ENCODE data around the gene TRPM8. TPM values are rescaled to one million over a fixed set of nuclear protein-coding genes. Genes with fewer than 3 reads are reported as not detected.

Gene TRPM8
- total and polyA plus RNA-seq, 5 donors from 2014 or later = not detected

DNA sequence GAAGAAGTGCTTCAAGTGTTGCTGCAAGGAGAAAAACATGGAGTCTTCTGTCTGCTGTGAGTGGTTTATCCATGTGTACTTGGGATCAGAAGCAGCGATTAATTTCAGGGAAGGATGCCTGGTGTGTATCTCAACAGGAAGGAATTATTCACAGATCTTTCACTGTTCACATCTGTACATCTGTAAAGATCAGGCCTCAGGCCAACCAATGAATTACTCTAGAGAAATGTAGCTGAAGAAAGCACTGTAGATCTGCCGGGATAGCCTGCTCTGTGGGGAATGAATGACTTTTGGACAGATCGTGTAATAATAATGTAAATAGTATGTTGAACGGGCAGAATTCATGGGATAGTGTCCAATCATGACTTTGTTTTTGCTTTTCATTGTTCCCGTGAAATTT, 79.3 kb downstream of the TRPM8 start:
- no peaks in the 10 kb centered on the region for H3K27me3 ChIP-seq (ENCODE audit: control insufficient read depth, insufficient read depth, low read length)
- no peak for DNase-seq
- Mint-ChIP-seq H3K27ac (peak overlapping the region in 1 of 3 donors; percentile 69), H3K4me1 (peaks cover 8 to 19% (median 14%) of the 10 kb centered on the region in 4 donors), H3K9me3 (no peaks in the 10 kb centered on the region), H3K4me3 (no peak overlapping the region), H3K36me3 (no peaks in the 10 kb centered on the region), H3K27me3 (peaks cover 4% of the 10 kb centered on the region)
- H3K36me3 ChIP-seq (ENCODE audit: control insufficient read depth, insufficient read depth, low read length) = no peaks in the 10 kb centered on the region
- no peak overlapping the region for H3K27ac ChIP-seq (ENCODE audit: insufficient read depth, low read length, poor library complexity, severe bottlenecking)
- peaks cover 9% of the 10 kb centered on the region for H3K4me1 ChIP-seq (ENCODE audit: control insufficient read depth, insufficient read depth, low read length, poor library complexity, severe bottlenecking)
- no peaks in the 10 kb centered on the region for H3K9me3 ChIP-seq (ENCODE audit: control insufficient read depth in 2 of 2, low read length in 2 of 2)
- ATAC-seq (ENCODE audit: low read depth in 2 of 2) = no peak
- H3K4me3 ChIP-seq (ENCODE audit: low read depth, low read length) = no peak overlapping the region

DNA sequence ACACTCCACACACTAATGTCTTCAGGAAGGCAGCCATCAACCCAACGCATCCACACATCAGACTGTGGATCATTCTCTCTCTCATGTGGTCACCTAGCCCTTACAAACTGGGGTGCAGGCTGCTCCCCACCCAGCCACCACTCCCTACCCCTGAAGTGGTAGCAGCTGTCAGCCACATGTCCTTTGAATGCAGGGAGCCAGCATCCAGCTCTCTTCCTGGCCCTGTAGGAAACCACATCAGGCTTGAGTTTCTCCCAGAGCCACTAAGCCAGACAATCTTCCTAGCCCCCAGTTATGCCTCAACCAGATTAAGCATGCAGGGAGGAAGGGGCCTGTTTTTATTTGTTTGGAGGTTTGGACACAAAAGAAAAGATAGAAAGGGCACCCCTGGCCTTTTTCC, 80.5 kb downstream of the TRPM8 start:
- Mint-ChIP-seq H3K27me3 (no peaks in the 10 kb centered on the region), H3K27ac (no peak overlapping the region), H3K36me3 (no peaks in the 10 kb centered on the region), H3K4me3 (no peak overlapping the region), H3K9me3 (peaks cover 0 to 2% (median 0%) of the 10 kb centered on the region in 7 donors), H3K4me1 (peaks cover 10 to 13% (median 12%) of the 10 kb centered on the region in 4 donors)
- no peak overlapping the region for H3K27ac ChIP-seq (ENCODE audit: insufficient read depth, low read length, poor library complexity, severe bottlenecking)
- H3K4me3 ChIP-seq (ENCODE audit: low read depth, low read length) = no peak overlapping the region
- no peak for DNase-seq
- H3K4me1 ChIP-seq (ENCODE audit: control insufficient read depth, insufficient read depth, low read length, poor library complexity, severe bottlenecking) = peaks cover 10% of the 10 kb centered on the region
- no peaks in the 10 kb centered on the region for H3K9me3 ChIP-seq (ENCODE audit: control insufficient read depth in 2 of 2, low read length in 2 of 2)
- H3K27me3 ChIP-seq (ENCODE audit: control insufficient read depth, insufficient read depth, low read length) = no peaks in the 10 kb centered on the region
- no peaks in the 10 kb centered on the region for H3K36me3 ChIP-seq (ENCODE audit: control insufficient read depth, insufficient read depth, low read length)
- ATAC-seq (ENCODE audit: low read depth in 2 of 2) = no peak

DNA sequence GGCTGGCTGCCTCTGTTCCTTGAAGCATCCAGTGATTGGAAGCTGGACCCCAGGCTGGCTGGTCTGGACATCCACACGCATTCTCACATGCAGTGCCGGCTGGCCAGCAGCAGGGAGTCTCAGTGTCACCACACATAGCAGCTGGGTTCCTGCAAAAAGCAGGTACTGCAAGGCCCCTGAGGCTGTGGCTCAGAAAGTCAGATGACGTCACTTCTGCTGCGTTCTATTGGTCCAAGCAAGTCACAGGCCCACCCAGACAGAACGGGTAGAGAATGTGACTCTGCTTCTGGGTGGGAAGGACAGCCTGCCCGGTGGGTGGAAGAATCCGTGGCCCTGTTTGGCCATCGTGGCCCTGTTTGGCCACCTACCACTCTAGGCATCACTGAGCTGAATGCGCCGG, 82.0 kb downstream of the TRPM8 start:
- ATAC-seq (ENCODE audit: low read depth in 2 of 2) = no peak
- Histone ChIP-seq H3K27me3 (ENCODE audit: control insufficient read depth, insufficient read depth, low read length) (no peaks in the 10 kb centered on the region), H3K27ac (ENCODE audit: insufficient read depth, low read length, poor library complexity, severe bottlenecking) (no peak overlapping the region), H3K36me3 (ENCODE audit: control insufficient read depth, insufficient read depth, low read length) (no peaks in the 10 kb centered on the region), H3K9me3 (ENCODE audit: control insufficient read depth in 2 of 2, low read length in 2 of 2) (no peaks in the 10 kb centered on the region), H3K4me3 (ENCODE audit: low read depth, low read length) (no peak overlapping the region), H3K4me1 (ENCODE audit: control insufficient read depth, insufficient read depth, low read length, poor library complexity, severe bottlenecking) (peaks cover 10% of the 10 kb centered on the region)
- Mint-ChIP-seq H3K4me3 (no peak overlapping the region), H3K4me1 (peaks cover 11 to 17% (median 12%) of the 10 kb centered on the region in 4 donors), H3K27me3 (peaks cover 11% of the 10 kb centered on the region), H3K9me3 (peaks cover 0 to 2% (median 0%) of the 10 kb centered on the region in 7 donors), H3K36me3 (no peaks in the 10 kb centered on the region), H3K27ac (no peak overlapping the region)
- no peak for DNase-seq

DNA sequence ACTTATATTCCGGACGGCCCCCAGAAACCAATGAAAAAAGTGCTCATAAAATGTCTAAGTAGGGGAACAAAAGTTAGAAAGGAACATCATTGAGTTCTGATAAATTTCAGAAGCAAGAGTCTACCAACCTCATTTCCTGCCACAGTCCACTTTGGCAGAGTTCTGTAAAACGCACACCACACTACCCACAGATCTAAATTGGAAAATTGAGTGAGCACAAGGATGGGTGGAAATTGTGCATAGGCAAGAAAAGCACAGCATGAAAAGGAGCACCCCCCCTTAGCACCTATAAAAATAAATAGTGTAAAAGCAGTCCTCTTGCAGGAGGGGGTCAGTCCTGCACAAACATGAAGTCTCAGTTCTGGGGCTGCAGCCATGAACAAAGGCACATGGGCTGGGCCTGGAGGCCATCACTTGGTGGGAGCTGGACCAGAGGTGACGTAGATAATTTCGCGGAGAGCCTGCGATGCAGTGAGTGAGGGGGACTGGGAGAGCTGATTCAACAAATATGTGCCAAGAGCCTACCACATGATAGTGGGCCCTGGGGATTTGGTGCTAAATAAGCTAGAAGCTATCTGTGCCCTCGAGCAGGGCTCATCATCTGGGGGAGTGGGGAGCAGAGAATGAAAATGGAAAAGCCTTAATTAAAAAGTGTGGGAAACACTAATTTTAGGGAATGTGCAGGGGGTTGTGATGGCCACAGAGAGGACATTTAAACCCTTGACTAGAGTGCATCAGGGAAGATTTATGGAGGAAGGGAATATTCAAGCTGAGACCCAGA, 84.4 kb downstream of the TRPM8 start:
- peak overlapping the region in 2 of 3 donors; percentile 22 to 57 for H3K27ac Mint-ChIP-seq
- peaks cover 10% of the 10 kb centered on the region for H3K4me1 ChIP-seq (ENCODE audit: control insufficient read depth, insufficient read depth, low read length, poor library complexity, severe bottlenecking)
- H3K4me1 Mint-ChIP-seq = peaks cover 7 to 17% (median 10%) of the 10 kb centered on the region in 4 donors
- H3K4me3 Mint-ChIP-seq = no peak overlapping the region
- H3K36me3 Mint-ChIP-seq = no peaks in the 10 kb centered on the region
- H3K9me3 Mint-ChIP-seq = peaks cover 0 to 2% (median 0%) of the 10 kb centered on the region in 7 donors
- peaks cover 3% of the 10 kb centered on the region for H3K27me3 ChIP-seq (ENCODE audit: control insufficient read depth, insufficient read depth, low read length)
- H3K36me3 ChIP-seq (ENCODE audit: control insufficient read depth, insufficient read depth, low read length) = no peaks in the 10 kb centered on the region
- peaks cover 19% of the 10 kb centered on the region for H3K27me3 Mint-ChIP-seq
- ATAC-seq (ENCODE audit: low read depth in 2 of 2) (no peak), DNase-seq (no peak)
- H3K27ac ChIP-seq (ENCODE audit: insufficient read depth, low read length, poor library complexity, severe bottlenecking) = no peak overlapping the region
- no peak overlapping the region for H3K4me3 ChIP-seq (ENCODE audit: low read depth, low read length)
- no peaks in the 10 kb centered on the region for H3K9me3 ChIP-seq (ENCODE audit: control insufficient read depth in 2 of 2, low read length in 2 of 2)

DNA sequence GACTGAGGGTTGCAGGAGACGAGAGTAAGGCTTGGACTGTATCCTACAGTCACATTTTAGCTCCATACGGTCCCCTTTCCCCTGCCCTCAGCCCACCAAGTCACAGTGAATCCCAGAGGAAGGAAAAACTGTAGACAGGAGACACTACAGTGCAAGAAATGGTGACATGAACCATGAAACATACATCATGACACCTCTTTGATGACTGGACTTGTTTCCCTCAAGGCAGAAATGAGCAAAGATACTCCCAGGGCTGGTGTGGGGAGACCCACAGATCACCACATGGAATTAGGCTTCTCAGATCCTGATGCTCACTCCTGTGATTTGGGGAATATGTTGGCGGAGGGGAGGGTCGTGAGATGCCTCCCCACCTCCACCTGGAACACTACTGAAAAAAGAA, 85.1 kb downstream of the TRPM8 start:
- H3K4me1 Mint-ChIP-seq = peaks cover 6 to 17% (median 10%) of the 10 kb centered on the region in 4 donors
- H3K4me1 ChIP-seq (ENCODE audit: control insufficient read depth, insufficient read depth, low read length, poor library complexity, severe bottlenecking) = peaks cover 10% of the 10 kb centered on the region
- no peaks in the 10 kb centered on the region for H3K36me3 ChIP-seq (ENCODE audit: control insufficient read depth, insufficient read depth, low read length)
- peak overlapping the region in 1 of 3 donors; percentile 57 for H3K27ac Mint-ChIP-seq
- ATAC-seq (ENCODE audit: low read depth in 2 of 2) (no peak), DNase-seq (no peak)
- peaks cover 0 to 2% (median 0%) of the 10 kb centered on the region in 7 donors for H3K9me3 Mint-ChIP-seq
- H3K4me3 Mint-ChIP-seq = no peak overlapping the region
- no peak overlapping the region for H3K27ac ChIP-seq (ENCODE audit: insufficient read depth, low read length, poor library complexity, severe bottlenecking)
- no peak overlapping the region for H3K4me3 ChIP-seq (ENCODE audit: low read depth, low read length)
- no peaks in the 10 kb centered on the region for H3K9me3 ChIP-seq (ENCODE audit: control insufficient read depth in 2 of 2, low read length in 2 of 2)
- no peaks in the 10 kb centered on the region for H3K36me3 Mint-ChIP-seq
- H3K27me3 ChIP-seq (ENCODE audit: control insufficient read depth, insufficient read depth, low read length) = peaks cover 3% of the 10 kb centered on the region
- H3K27me3 Mint-ChIP-seq = peaks cover 19% of the 10 kb centered on the region

DNA sequence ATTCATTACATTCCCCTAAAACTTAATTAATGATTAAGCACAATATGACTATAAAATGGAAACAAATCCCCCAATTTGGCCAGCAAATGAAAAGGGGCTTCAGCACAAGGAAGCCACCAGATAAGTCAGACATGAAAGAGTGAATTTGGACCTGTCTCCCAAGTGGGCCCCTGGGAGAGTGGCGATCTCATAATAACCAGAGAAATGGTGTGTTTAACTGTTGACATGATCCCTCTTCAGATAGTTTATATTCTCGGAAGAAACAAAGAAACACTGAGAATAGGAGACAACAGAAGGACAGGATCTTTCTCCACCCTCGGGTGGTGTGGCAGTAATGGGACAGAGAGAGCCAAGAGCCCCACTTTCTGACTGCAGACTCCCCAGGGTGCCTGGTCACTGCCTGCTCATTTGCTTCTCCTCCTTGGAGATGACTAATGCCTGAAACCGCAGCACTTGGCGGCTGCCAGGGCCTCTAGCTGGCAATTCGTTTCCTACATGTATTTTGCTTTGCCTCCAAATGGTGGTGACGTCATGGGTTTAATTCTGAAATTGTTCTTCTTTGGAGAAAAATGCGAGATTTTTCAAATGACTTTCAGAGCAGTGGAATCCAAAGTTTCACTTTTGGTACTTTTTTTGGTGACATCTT, 86.9 kb downstream of the TRPM8 start:
- Histone ChIP-seq H3K27me3 (ENCODE audit: control insufficient read depth, insufficient read depth, low read length) (peaks cover 3% of the 10 kb centered on the region), H3K27ac (ENCODE audit: insufficient read depth, low read length, poor library complexity, severe bottlenecking) (no peak overlapping the region), H3K4me1 (ENCODE audit: control insufficient read depth, insufficient read depth, low read length, poor library complexity, severe bottlenecking) (peaks cover 10% of the 10 kb centered on the region), H3K4me3 (ENCODE audit: low read depth, low read length) (no peak overlapping the region), H3K36me3 (ENCODE audit: control insufficient read depth, insufficient read depth, low read length) (no peaks in the 10 kb centered on the region), H3K9me3 (ENCODE audit: control insufficient read depth in 2 of 2, low read length in 2 of 2) (no peaks in the 10 kb centered on the region)
- no peak for DNase-seq
- H3K4me1 Mint-ChIP-seq = peaks cover 6 to 17% (median 10%) of the 10 kb centered on the region in 4 donors
- no peak overlapping the region for H3K27ac Mint-ChIP-seq
- peaks cover 0 to 2% (median 0%) of the 10 kb centered on the region in 7 donors for H3K9me3 Mint-ChIP-seq
- ATAC-seq (ENCODE audit: low read depth in 2 of 2) = no peak
- no peak overlapping the region for H3K4me3 Mint-ChIP-seq
- no peaks in the 10 kb centered on the region for H3K36me3 Mint-ChIP-seq
- peaks cover 19% of the 10 kb centered on the region for H3K27me3 Mint-ChIP-seq

DNA sequence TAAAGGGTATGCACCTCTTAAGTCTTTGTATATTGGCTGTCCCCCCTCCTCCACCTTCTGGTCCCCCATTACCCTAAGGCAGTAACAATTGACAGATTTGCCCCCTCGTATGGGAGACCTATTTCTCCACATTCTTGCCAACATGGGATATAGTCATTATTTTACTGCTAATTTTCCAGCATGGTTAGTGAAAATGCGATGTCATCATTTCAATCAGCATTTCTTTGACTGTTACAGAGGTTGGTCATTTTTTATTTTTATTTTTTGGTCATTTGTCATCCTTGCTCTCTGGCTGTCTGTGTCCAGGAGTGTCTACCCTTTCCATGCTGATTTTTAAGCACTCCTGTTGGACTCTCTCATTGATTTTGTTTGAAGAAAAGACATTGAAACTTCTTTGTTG, 88.0 kb downstream of the TRPM8 start:
- Mint-ChIP-seq H3K27me3 (peaks cover 24% of the 10 kb centered on the region), H3K36me3 (no peaks in the 10 kb centered on the region)

More for the DNA sequence above, 88.0 kb downstream of the TRPM8 start:
- no peak overlapping the region for H3K27ac ChIP-seq (ENCODE audit: insufficient read depth, low read length, poor library complexity, severe bottlenecking)
- no peaks in the 10 kb centered on the region for H3K9me3 ChIP-seq (ENCODE audit: control insufficient read depth in 2 of 2, low read length in 2 of 2)
- DNase-seq = no peak
- peaks cover 6 to 17% (median 10%) of the 10 kb centered on the region in 4 donors for H3K4me1 Mint-ChIP-seq
- no peaks in the 10 kb centered on the region for H3K36me3 ChIP-seq (ENCODE audit: control insufficient read depth, insufficient read depth, low read length)
- no peak for ATAC-seq (ENCODE audit: low read depth in 2 of 2)
- H3K4me3 Mint-ChIP-seq = no peak overlapping the region
- peaks cover 6% of the 10 kb centered on the region for H3K27me3 ChIP-seq (ENCODE audit: control insufficient read depth, insufficient read depth, low read length)
- no peak overlapping the region for H3K27ac Mint-ChIP-seq
- no peak overlapping the region for H3K4me3 ChIP-seq (ENCODE audit: low read depth, low read length)
- H3K4me1 ChIP-seq (ENCODE audit: control insufficient read depth, insufficient read depth, low read length, poor library complexity, severe bottlenecking) = peaks cover 10% of the 10 kb centered on the region
- peaks cover 0 to 3% (median 0%) of the 10 kb centered on the region in 7 donors for H3K9me3 Mint-ChIP-seq

Data from CD4-positive, CD25-positive, alpha-beta regulatory T cell (primary cell).